Breast epithelium (tissue), 4 donors: ENCODE data around the gene MND1. TPM values are rescaled to one million over a fixed set of nuclear protein-coding genes. Genes with fewer than 3 reads are reported as not detected.

ENCODE experiments used
- DNase-seq, 2 donors: peaks; one replicate each; pipeline ENCODE4 v3.0.0-alpha.2; 2019; ENCODE audit warnings: low spot score in 2 of 2
- H3K27ac ChIP-seq, 2 donors: fragments of 200-600 bp; sonication (generic) in 1 of 2; one replicate each; pipeline ENCODE4 v1.5.1; 2016 to 2019; ENCODE audit warnings: mild to moderate bottlenecking in 1 of 2
- H3K27me3 ChIP-seq, 2 donors: fragments of 200-600 bp; sonication (generic) in 1 of 2; one replicate each; pipeline versions ENCODE4 v1.5.1 to v1.6.0; 2017 to 2019; ENCODE audit warnings: control low read depth in 1 of 2, mild to moderate bottlenecking in 1 of 2
- H3K36me3 ChIP-seq: fragments of 200-600 bp; one replicate; pipeline ENCODE4 v1.5.1; 2019
- H3K4me1 ChIP-seq, 2 donors: fragments of 200-600 bp; sonication (generic); one replicate each; pipeline ENCODE4 v1.5.1; 2016 to 2019; ENCODE audit warnings: control low read depth in 1 of 2
- H3K4me3 ChIP-seq, 3 donors: fragments of 200-600 bp; sonication (generic); 1 replicate in 2 of 3; 2 replicates in 1 of 3; pipeline ENCODE4 v1.5.1; 2016 to 2019; ENCODE audit warnings: mild to moderate bottlenecking in 3 of 3, moderate library complexity in 2 of 3
- H3K9me3 ChIP-seq, 2 donors: fragments of 200-600 bp; sonication (generic) in 1 of 2; one replicate each; pipeline ENCODE4 v1.5.1; 2016 to 2019; ENCODE audit warnings: control low read depth in 1 of 2
- CTCF ChIP-seq, 3 donors: fragments of 450-650 bp; IDR thresholded peaks; one replicate each; pipeline ENCODE4 v1.5.1; 2016 to 2017; ENCODE audit warnings: antibody characterized with exemption in 3 of 3, mild to moderate bottlenecking in 3 of 3, moderate library complexity in 3 of 3
- POLR2A ChIP-seq: fragments of 450-650 bp; IDR thresholded peaks from one replicate; pipeline ENCODE4 v1.6.1; 2016; ENCODE audit warnings: antibody characterized with exemption, mild to moderate bottlenecking, moderate library complexity
- POLR2AphosphoS5 ChIP-seq, 3 donors: sonication (generic); formaldehyde crosslinking; IDR thresholded peaks; one replicate each; pipeline ENCODE4 v1.6.1; 2017; ENCODE audit warnings: antibody characterized with exemption in 3 of 3
- intact Hi-C: fragments of 100-400 bp; cut with DNase I; formaldehyde crosslinking; loops from one replicate; pipeline ENCODE4 v1.15.1; 2023; ENCODE audit warnings: low total_unique reads
- total RNA-seq, 3 donors: library from RNA; depleted of rRNA; stranded (reverse); fragments of >200 nt; gene quantifications; one replicate each; pipeline ENCODE4 v1.1.0, GENCODE V29; 2016

MND1 gene
- total RNA-seq, 3 donors from 2014 or later: 0.64 TPM; not detected in 2

GRCh38 chr4:153349206-153349805, 4.8 kb downstream of the MND1 start:
- no peak overlapping the region for H3K4me3 ChIP-seq
- intact Hi-C loops: loop anchor here (5.0 to 10.0 kb wide), 3 partner anchors 223 to 405 kb away; no protein-coding TSS in a partner anchor
- H3K27me3 ChIP-seq: no peaks in the 10 kb centered on the region
- H3K9me3 ChIP-seq: no peaks in the 10 kb centered on the region
- TF ChIP-seq CTCF (IDR thresholded peaks at IDR 0.05) (no peak), POLR2AphosphoS5 (IDR thresholded peaks at IDR 0.05) (no peak), POLR2A (no peak)
- H3K27ac ChIP-seq: no peak overlapping the region
- H3K36me3 ChIP-seq: no peaks in the 10 kb centered on the region
- H3K4me1 ChIP-seq: no peaks in the 10 kb centered on the region
- no peak for DNase-seq

- no peak overlapping the region for H3K4me3 ChIP-seq
- TF ChIP-seq CTCF (IDR thresholded peaks at IDR 0.05): no peak
- TF ChIP-seq POLR2A: no peak
- no peak for TF ChIP-seq POLR2AphosphoS5 (IDR thresholded peaks at IDR 0.05)
- H3K27me3 ChIP-seq: no peaks in the 10 kb centered on the region
- H3K9me3 ChIP-seq: no peaks in the 10 kb centered on the region
- no peak for DNase-seq
- H3K36me3 ChIP-seq: no peaks in the 10 kb centered on the region
- H3K4me1 ChIP-seq: no peaks in the 10 kb centered on the region
- intact Hi-C loops: no loop called here
- no peak overlapping the region for H3K27ac ChIP-seq
Observed at GRCh38 chr4:153362184-153362583, 17.7 kb downstream of the MND1 start.

- Histone ChIP-seq H3K36me3 (no peaks in the 10 kb centered on the region), H3K27me3 (no peaks in the 10 kb centered on the region), H3K27ac (no peak overlapping the region), H3K4me1 (no peaks in the 10 kb centered on the region), H3K4me3 (no peak overlapping the region), H3K9me3 (no peaks in the 10 kb centered on the region)
- DNase-seq: no peak
- TF ChIP-seq POLR2A (no peak), CTCF (IDR thresholded peaks at IDR 0.05) (no peak)
- intact Hi-C loops: no loop called here
Observed at GRCh38 chr4:153364061-153364460, 19.6 kb downstream of the MND1 start.

GRCh38 chr4:153365003-153365402, 20.5 kb downstream of the MND1 start:
- Histone ChIP-seq H3K36me3 (no peaks in the 10 kb centered on the region), H3K27me3 (no peaks in the 10 kb centered on the region), H3K4me1 (no peaks in the 10 kb centered on the region), H3K27ac (no peak overlapping the region), H3K9me3 (no peaks in the 10 kb centered on the region), H3K4me3 (no peak overlapping the region)
- intact Hi-C loops: no loop called here
- no peak for DNase-seq
- no peak for TF ChIP-seq POLR2AphosphoS5 (IDR thresholded peaks at IDR 0.05)
- no peak for TF ChIP-seq POLR2A

- no peaks in the 10 kb centered on the region for H3K4me1 ChIP-seq
- H3K27me3 ChIP-seq: no peaks in the 10 kb centered on the region
- H3K9me3 ChIP-seq: no peaks in the 10 kb centered on the region
- intact Hi-C loops: no loop called here
- H3K4me3 ChIP-seq: no peak overlapping the region
- no peak for TF ChIP-seq CTCF (IDR thresholded peaks at IDR 0.05)
- no peak for TF ChIP-seq POLR2AphosphoS5 (IDR thresholded peaks at IDR 0.05)
- TF ChIP-seq POLR2A: no peak
- H3K27ac ChIP-seq: no peak overlapping the region
- no peak for DNase-seq
- H3K36me3 ChIP-seq: no peaks in the 10 kb centered on the region
Observed at GRCh38 chr4:153366486-153366885, 22.0 kb downstream of the MND1 start.

- TF ChIP-seq POLR2AphosphoS5 (IDR thresholded peaks at IDR 0.05) (no peak), POLR2A (no peak), CTCF (IDR thresholded peaks at IDR 0.05) (no peak)
- no peak overlapping the region for H3K4me3 ChIP-seq
- intact Hi-C loops: no loop called here
- H3K36me3 ChIP-seq: no peaks in the 10 kb centered on the region
- H3K9me3 ChIP-seq: no peaks in the 10 kb centered on the region
- H3K4me1 ChIP-seq: no peaks in the 10 kb centered on the region
- H3K27ac ChIP-seq: no peak overlapping the region
- no peak for DNase-seq
- H3K27me3 ChIP-seq: no peaks in the 10 kb centered on the region
Observed at GRCh38 chr4:153367092-153367491, 22.6 kb downstream of the MND1 start.
